Islet of Langerhans (tissue), 1 donor: ENCODE data around the gene NEURL1.

Experiments used
- FAIRE-seq: peaks from one replicate; lab custom pipeline; 2011; peaks lifted over from hg19 to GRCh38; lab: Jason Lieb, UNC

Gene NEURL1

GRCh38 chr10:103547391-103547946, 54.0 kb downstream of the NEURL1 start:
- FAIRE-seq = no peak

GRCh38 chr10:103548006-103548405, 54.5 kb downstream of the NEURL1 start:
- FAIRE-seq = no peak

GRCh38 chr10:103548581-103549348, 55.3 kb downstream of the NEURL1 start:
- FAIRE-seq = no peak

GRCh38 chr10:103549349-103549685, 55.8 kb downstream of the NEURL1 start:
- FAIRE-seq = no peak

- no peak for FAIRE-seq
These were observed 56.7 kb downstream of the NEURL1 start for GRCh38 chr10:103550229-103550628.

- FAIRE-seq = no peak
These were observed 58.4 kb downstream of the NEURL1 start for GRCh38 chr10:103551619-103552602.

- FAIRE-seq = no peak
These were observed 59.6 kb downstream of the NEURL1 start for GRCh38 chr10:103552856-103553742.

GRCh38 chr10:103553743-103554487, 60.4 kb downstream of the NEURL1 start:
- no peak for FAIRE-seq

- FAIRE-seq = no peak
These were observed 61.2 kb downstream of the NEURL1 start for GRCh38 chr10:103554488-103555324.

GRCh38 chr10:103555325-103555649, 61.8 kb downstream of the NEURL1 start:
- no peak for FAIRE-seq

- FAIRE-seq = no peak
These were observed 62.2 kb downstream of the NEURL1 start for GRCh38 chr10:103555712-103556111.

- FAIRE-seq = peak; percentile 30
These were observed 63.0 kb downstream of the NEURL1 start for GRCh38 chr10:103556383-103557007.

- no peak for FAIRE-seq
These were observed 64.0 kb downstream of the NEURL1 start for GRCh38 chr10:103557455-103557854.

GRCh38 chr10:103558911-103559310, 65.4 kb downstream of the NEURL1 start:
- FAIRE-seq = no peak

GRCh38 chr10:103559776-103560175, 66.3 kb downstream of the NEURL1 start:
- FAIRE-seq = no peak

- FAIRE-seq = no peak
These were observed 67.4 kb downstream of the NEURL1 start for GRCh38 chr10:103560886-103561285.

- FAIRE-seq = no peak
These were observed 68.9 kb downstream of the NEURL1 start for GRCh38 chr10:103562383-103562782.

GRCh38 chr10:103563231-103564115, 70.0 kb downstream of the NEURL1 start:
- FAIRE-seq = no peak

- no peak for FAIRE-seq
These were observed 70.6 kb downstream of the NEURL1 start for GRCh38 chr10:103564116-103564501.
